HepG2 (cell line): Measurements from ENCODE around the gene ZBTB7C. TPM values are rescaled to one million over a fixed set of nuclear protein-coding genes. Genes with fewer than 3 reads are reported as not detected.

ENCODE experiments used
- ATAC-seq: fragments of 200-7000 bp; cut with Tn5 transposase; 3 replicates; pipeline ENCODE4 v1.9.1; 2020; ENCODE audit warnings: mild to moderate bottlenecking, moderate library complexity
- BruUV-seq: library from RNA; stranded (reverse); fragments of 400-500 nt; replicated peaks from 2 replicates; lab custom pipeline; 2021; lab: Mats Ljungman, UMichigan
- CTCF ChIA-PET: fragments of 300-600 bp; formaldehyde crosslinking; extraction: SDS; loops from one replicate; lab custom pipeline; 2021; ENCODE audit warnings: low total read pairs, inconsistent platforms, low intra/inter-chr PET ratio; lab: Yijun Ruan, JAX
- POLR2A ChIA-PET: fragments of 350-600 bp; sonication (Branson Sonifier 250); formaldehyde crosslinking; loops from one replicate; lab custom pipeline; 2020; ENCODE audit warnings: antibody characterized with exemption, inconsistent platforms; lab: Yijun Ruan, JAX
- DNase-seq: peaks from one replicate; pipeline ENCODE4 v3.0.0-alpha.2; 2015; ENCODE audit warnings: low spot score
- FAIRE-seq: peaks from 3 replicates; lab custom pipeline; 2011; peaks lifted over from hg19 to GRCh38; lab: Jason Lieb, UNC
- H2AFZ ChIP-seq: one replicate; pipeline ENCODE4 v1.6.1; 2011; ENCODE audit warnings: low read length, inconsistent platforms
- H3K27ac ChIP-seq: fragments of 300-600 bp; 3 replicates; pipeline ENCODE4 v1.8.0; 2011; ENCODE audit warnings: mixed run types, mild to moderate bottlenecking, mixed read lengths, low read length, inconsistent platforms; ENCODE audit not compliant: insufficient read depth; ENCODE audit errors: extremely low read length
- H3K27me3 ChIP-seq, 2 experiments: fragments of 200-600 bp in 1 of 2; 2 replicates in 1 of 2; 3 replicates in 1 of 2; pipeline versions ENCODE4 v1.6.0 to v1.8.0; 2011; ENCODE audit warnings: low read length in 2 of 2, mild to moderate bottlenecking in 2 of 2, moderate library complexity in 2 of 2, inconsistent platforms in 1 of 2; ENCODE audit not compliant: insufficient read depth in 2 of 2, control insufficient read depth in 1 of 2
- H3K36me3 ChIP-seq, 2 experiments: fragments of 200-600 bp in 1 of 2; replicated peaks in 1 of 2; 2 replicates in 1 of 2; 3 replicates in 1 of 2; pipeline versions ENCODE4 v1.5.1 to v1.8.0; 2011; ENCODE audit warnings: low read length in 2 of 2, inconsistent platforms in 1 of 2; ENCODE audit not compliant: insufficient read depth in 2 of 2, control insufficient read depth in 1 of 2
- H3K4me1 ChIP-seq: 2 replicates; pipeline ENCODE4 v1.5.1; 2012; ENCODE audit warnings: low read length, inconsistent platforms; ENCODE audit not compliant: insufficient read depth
- H3K4me2 ChIP-seq: 2 replicates; pipeline ENCODE4 v1.6.0; 2011; ENCODE audit warnings: low read depth, low read length, inconsistent platforms
- H3K4me3 ChIP-seq, 3 experiments: fragments of 200-600 bp in 1 of 3; sonication (generic), shearing (Covaris generic) in 1 of 3; replicated peaks in 1 of 3; 2 replicates each; pipeline ENCODE4 v1.5.1; 2011 to 2016; ENCODE audit warnings: low read length in 3 of 3, inconsistent platforms in 2 of 3, low read depth in 2 of 3, mild to moderate bottlenecking in 2 of 3, control low read depth in 1 of 3, mixed read lengths in 1 of 3; ENCODE audit not compliant: insufficient read depth in 1 of 3
- H3K79me2 ChIP-seq: one replicate; pipeline ENCODE4 v1.6.1; 2011; ENCODE audit warnings: low read length, inconsistent platforms; ENCODE audit not compliant: insufficient read depth
- H3K9ac ChIP-seq: 2 replicates; pipeline ENCODE4 v1.6.0; 2011; ENCODE audit warnings: mild to moderate bottlenecking, low read depth, low read length, inconsistent platforms; ENCODE audit not compliant: insufficient read depth
- H3K9me3 ChIP-seq: 2 replicates; pipeline ENCODE4 v1.5.1; 2012; ENCODE audit warnings: mild to moderate bottlenecking, low read length
- H4K20me1 ChIP-seq: 2 replicates; pipeline ENCODE4 v1.6.0; 2011; ENCODE audit warnings: inconsistent platforms, mild to moderate bottlenecking, low read length, moderate library complexity; ENCODE audit not compliant: insufficient read depth
- CCAR2 ChIP-seq: fragments of 200-400 bp; formaldehyde crosslinking; optimal IDR thresholded peaks from 2 replicates; pipeline ENCODE3; 2018; ENCODE audit warnings: low read depth, mild to moderate bottlenecking, low read length, moderate library complexity
- EED ChIP-seq: sonication (generic); formaldehyde crosslinking; IDR thresholded peaks from 2 replicates; pipeline ENCODE4 v1.5.0; 2020; ENCODE audit warnings: mild to moderate bottlenecking, missing genetic modification reagents
- FOXP4 ChIP-seq: sonication (generic); formaldehyde crosslinking; IDR thresholded peaks from 2 replicates; pipeline ENCODE4 v1.4.0; 2020; ENCODE audit warnings: missing genetic modification reagents
- JUN ChIP-seq: sonication (generic); formaldehyde crosslinking; IDR thresholded peaks from 2 replicates; pipeline ENCODE4 v1.4.0; 2020; ENCODE audit warnings: mild to moderate bottlenecking, missing genetic modification reagents
- MEIS1 ChIP-seq: sonication (generic); formaldehyde crosslinking; IDR thresholded peaks from 2 replicates; pipeline ENCODE4 v1.9.0; 2021; ENCODE audit warnings: mild to moderate bottlenecking, missing genetic modification reagents, moderate library complexity, borderline replicate concordance
- RAD21 ChIP-seq: fragments of 450-650 bp; formaldehyde crosslinking; IDR thresholded peaks from 2 replicates; pipeline ENCODE4 v1.5.0; 2020; ENCODE audit warnings: mild to moderate bottlenecking
- SAP130 ChIP-seq: IDR thresholded peaks from 2 replicates; pipeline ENCODE4 v1.6.1; 2016; ENCODE audit warnings: low read depth
- SNAPC5 ChIP-seq: sonication (generic); formaldehyde crosslinking; IDR thresholded peaks from 2 replicates; pipeline ENCODE4 v1.8.1; 2023; ENCODE audit warnings: mild to moderate bottlenecking, missing genetic modification reagents, borderline replicate concordance
- TCF12 ChIP-seq, 2 experiments: fragments of 450-650 bp in 1 of 2; sonication (generic) in 1 of 2; formaldehyde crosslinking in 1 of 2; IDR thresholded peaks; 2 replicates each; pipeline versions ENCODE4 v1.6.1 to v1.8.0; 2017 to 2022; ENCODE audit warnings: antibody characterized with exemption in 1 of 2, mild to moderate bottlenecking in 1 of 2, missing genetic modification reagents in 1 of 2, moderate library complexity in 1 of 2
- ZBTB49 ChIP-seq: sonication (generic); formaldehyde crosslinking; IDR thresholded peaks from 2 replicates; pipeline ENCODE4 v1.4.0; 2020; ENCODE audit warnings: missing genetic modification reagents, borderline replicate concordance
- ZKSCAN1 ChIP-seq: fragments of 150-350 bp; IDR thresholded peaks from 2 replicates; pipeline ENCODE4 v1.6.1; 2014; ENCODE audit warnings: low read length
- ZNF24 ChIP-seq: fragments of 450-650 bp; IDR thresholded peaks from 2 replicates; pipeline ENCODE4 v1.6.1; 2017; ENCODE audit warnings: antibody characterized with exemption, mild to moderate bottlenecking
- ZSCAN29 ChIP-seq: sonication (generic); formaldehyde crosslinking; conservative IDR thresholded peaks from 2 replicates; pipeline ENCODE4 v1.4.0; 2020; ENCODE audit warnings: mild to moderate bottlenecking, missing genetic modification reagents
- WGBS: methylation state at CpG from one replicate; pipeline ENCODE4 v1.1.6; 2017; ENCODE audit warnings: low lambda C conversion rate; 5-methylcytosine and 5-hydroxymethylcytosine counted together
- in situ Hi-C: cut with HindIII; loops from 2 replicates; pipeline ENCODE4 v1.10.0; 2017; ENCODE audit warnings: low pct_unique_long_range_greater_than_20kb; ENCODE audit not compliant: extremely low pct_ligation_motif_present
- intact Hi-C: fragments of 100-400 bp; cut with micrococcal nuclease; formaldehyde crosslinking; loops from one replicate; pipeline ENCODE4 v1.10.0; 2022; ENCODE audit not compliant: unreplicated experiment
- polyA plus RNA-seq, 8 experiments: library from polyadenylated mRNA; depleted of rRNA in 3 of 8; stranded (reverse) in 7 of 8; unstranded in 1 of 8; fragments of >200 nt; fragmentation: Illumina TruSeq in 4 of 8; extraction: Trizol in 4 of 8; gene quantifications; 2 replicates each; pipeline versions ENCODE4 v1.2.1 to v1.2.3, GENCODE V29; 2011 to 2016; ENCODE audit warnings: low read depth in 4 of 8, missing spikeins in 1 of 8, mixed read lengths in 1 of 8; ENCODE audit not compliant: insufficient read depth in 1 of 8
- total RNA-seq, 5 experiments: library from RNA; depleted of rRNA; stranded (reverse); fragments of >200 nt; fragmentation: Illumina TruSeq; extraction: Trizol; gene quantifications; 2 replicates each; pipeline ENCODE4 v1.2.3, GENCODE V29; 2016; ENCODE audit warnings: low read depth in 1 of 5
- TF ChIP-seq, protein P1 (sequence below): IDR thresholded peaks from 2 replicates; pipeline ENCODE4 v1.6.1; 2016; ENCODE audit warnings: low read depth
- TF ChIP-seq, protein P2 (sequence below): sonication (generic); formaldehyde crosslinking; IDR thresholded peaks from 2 replicates; pipeline ENCODE4 v1.4.0; 2020; ENCODE audit warnings: missing genetic modification reagents

Gene ZBTB7C
- total and polyA plus RNA-seq, 2 of the 13 experiments (the other 11 are each of a cell fraction or from before 2014, with no cell fraction given), result 0.01 to 0.04 TPM

DNA sequence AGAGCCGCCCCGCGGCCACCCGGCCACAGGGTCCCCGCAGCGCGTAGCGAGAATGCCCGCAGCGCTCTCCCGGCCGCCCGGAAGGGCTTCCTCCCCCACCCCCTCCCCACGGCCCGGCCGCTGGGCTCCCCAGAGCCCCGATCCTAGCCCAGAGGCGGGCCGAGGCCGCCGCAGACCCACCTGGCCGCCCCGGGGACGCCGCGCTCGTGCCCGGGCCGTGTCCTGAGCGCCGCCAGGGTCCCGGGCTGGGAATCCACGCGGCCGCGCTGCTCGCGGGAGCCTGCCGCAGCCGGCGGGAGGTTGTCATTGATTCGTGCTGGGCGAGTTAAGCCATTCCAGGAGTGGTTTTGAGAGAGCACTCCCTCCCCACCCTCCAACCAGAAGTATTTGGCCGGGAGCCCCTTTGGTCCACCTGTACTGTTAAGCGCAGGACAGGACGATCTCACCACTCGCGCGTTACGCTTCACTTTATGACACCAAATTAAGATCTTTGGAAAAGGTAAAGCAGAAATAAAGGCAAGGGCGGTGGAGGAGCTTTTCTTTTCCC lies 272.3 kb downstream of the ZBTB7C start:
- WGBS, result 69% methylated on average over 8 of the region's 51 CpGs
- Histone ChIP-seq H3K36me3 (no peaks in the 10 kb centered on the region), H3K27me3 (peaks cover 7 to 51% of the 10 kb centered on the region in 2 experiments; a peak in 4 of 5 replicates), H3K79me2 (no peaks in the 10 kb centered on the region), H3K9me3 (no peaks in the 10 kb centered on the region), H3K9ac (no peak overlapping the region), H4K20me1 (no peaks in the 10 kb centered on the region), H3K4me3 (no peak overlapping the region; a peak in 1 of 6 replicates), H3K4me1 (no peaks in the 10 kb centered on the region; the same call in 1 of the 2 replicates), H3K4me2 (0 out of 2 replicates have a peak overlapping the region, but pooled peaks have one; percentile 27), H2AFZ (no peak overlapping the region), H3K27ac (no peak overlapping the region)
- intact Hi-C loops, result no loop called here
- ATAC-seq (peak; percentile 45), DNase-seq (no peak), FAIRE-seq (no peak)
- POLR2A ChIA-PET, result no interaction called here
- CTCF ChIA-PET, result no interaction called here
- in situ Hi-C loops, result no loop called here
- no TSS peak for BruUV-seq
- no peak for TF ChIP-seq EED
- TF ChIP-seq ZKSCAN1, result no peak
- TF ChIP-seq, protein P1, sequence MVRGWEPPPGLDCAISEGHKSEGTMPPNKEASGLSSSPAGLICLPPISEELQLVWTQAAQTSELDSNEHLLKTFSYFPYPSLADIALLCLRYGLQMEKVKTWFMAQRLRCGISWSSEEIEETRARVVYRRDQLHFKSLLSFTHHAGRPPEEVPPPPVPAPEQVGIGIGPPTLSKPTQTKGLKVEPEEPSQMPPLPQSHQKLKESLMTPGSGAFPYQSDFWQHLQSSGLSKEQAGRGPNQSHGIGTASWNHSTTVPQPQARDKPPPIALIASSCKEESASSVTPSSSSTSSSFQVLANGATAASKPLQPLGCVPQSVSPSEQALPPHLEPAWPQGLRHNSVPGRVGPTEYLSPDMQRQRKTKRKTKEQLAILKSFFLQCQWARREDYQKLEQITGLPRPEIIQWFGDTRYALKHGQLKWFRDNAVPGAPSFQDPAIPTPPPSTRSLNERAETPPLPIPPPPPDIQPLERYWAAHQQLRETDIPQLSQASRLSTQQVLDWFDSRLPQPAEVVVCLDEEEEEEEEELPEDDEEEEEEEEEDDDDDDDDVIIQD, result no peak
- TF ChIP-seq SAP130 (CRISPR knock-in tag), result no peak
- TF ChIP-seq ZBTB49 (CRISPR knock-in tag), result no peak
- no peak for TF ChIP-seq CCAR2
- no peak for TF ChIP-seq ZSCAN29 (CRISPR knock-in tag)
- no peak for TF ChIP-seq ZNF24
- no peak for TF ChIP-seq SNAPC5 (CRISPR knock-in tag)
- no peak for TF ChIP-seq JUN
- TF ChIP-seq, protein P2, sequence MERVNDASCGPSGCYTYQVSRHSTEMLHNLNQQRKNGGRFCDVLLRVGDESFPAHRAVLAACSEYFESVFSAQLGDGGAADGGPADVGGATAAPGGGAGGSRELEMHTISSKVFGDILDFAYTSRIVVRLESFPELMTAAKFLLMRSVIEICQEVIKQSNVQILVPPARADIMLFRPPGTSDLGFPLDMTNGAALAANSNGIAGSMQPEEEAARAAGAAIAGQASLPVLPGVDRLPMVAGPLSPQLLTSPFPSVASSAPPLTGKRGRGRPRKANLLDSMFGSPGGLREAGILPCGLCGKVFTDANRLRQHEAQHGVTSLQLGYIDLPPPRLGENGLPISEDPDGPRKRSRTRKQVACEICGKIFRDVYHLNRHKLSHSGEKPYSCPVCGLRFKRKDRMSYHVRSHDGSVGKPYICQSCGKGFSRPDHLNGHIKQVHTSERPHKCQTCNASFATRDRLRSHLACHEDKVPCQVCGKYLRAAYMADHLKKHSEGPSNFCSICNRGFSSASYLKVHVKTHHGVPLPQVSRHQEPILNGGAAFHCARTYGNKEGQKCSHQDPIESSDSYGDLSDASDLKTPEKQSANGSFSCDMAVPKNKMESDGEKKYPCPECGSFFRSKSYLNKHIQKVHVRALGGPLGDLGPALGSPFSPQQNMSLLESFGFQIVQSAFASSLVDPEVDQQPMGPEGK, result no peak
- no peak for TF ChIP-seq MEIS1 (CRISPR knock-in tag)
- no peak for TF ChIP-seq TCF12 (IDR thresholded peaks at IDR 0.05)
- no peak for TF ChIP-seq TCF12 (CRISPR knock-in tag; IDR thresholded peaks at IDR 0.05)
- no peak for TF ChIP-seq RAD21 (CRISPR knock-in tag)
- no peak for TF ChIP-seq FOXP4 (CRISPR knock-in tag)
